Activated CD4-positive, alpha-beta T cell treated with anti-CD3 and anti-CD28 coated beads, Interleukin-2, Interleukin-4, amounts not matched to agents 100 ng/mL and 50 ng/mL, durations not matched to agents 16 hours and 8 hours (primary cell): ENCODE data around the gene PAIP1.
"Not testable (repeated sequence)": the region's sequence is repeated elsewhere in the genome, so short reads cannot be mapped to it uniquely, and the experiment has no call there.

Experiments used
- DNase-seq: peaks from one replicate; pipeline ENCODE4 v3.0.0-alpha.2; 2020; ENCODE audit warnings: low spot score

The PAIP1 gene

GRCh38 chr5:43556857-43557542 is at the start of gene PAIP1:
Gene PAIP1 (minus strand): TSS chr5:43557077. CDS start chr5:43556846, 231 bp downstream.
- DNase-seq = peak; percentile 86

GRCh38 chr5:43606351-43606750 is 49.5 kb upstream of the PAIP1 start:
- no peak for DNase-seq

- DNase-seq = no peak
These were observed 47.8 kb upstream of the PAIP1 start for GRCh38 chr5:43604699-43605098.

- peak; percentile 88 for DNase-seq
These were observed 46.7 kb upstream of the PAIP1 start for GRCh38 chr5:43603344-43604217.

GRCh38 chr5:43602461-43603343 is 45.8 kb upstream of the PAIP1 start, which contains the start of gene NNT:
Gene NNT (plus strand): TSS chr5:43603180. CDS start chr5:43609196, 6,016 bp downstream.
- DNase-seq = peak; percentile 81

- DNase-seq = no peak
These were observed 44.8 kb upstream of the PAIP1 start for GRCh38 chr5:43601454-43602260.

- DNase-seq = not testable (repeated sequence)
These were observed 42.0 kb upstream of the PAIP1 start for GRCh38 chr5:43598927-43599326.

GRCh38 chr5:43592363-43592762 is 35.5 kb upstream of the PAIP1 start:
- DNase-seq = no peak

GRCh38 chr5:43590700-43591099 is 33.8 kb upstream of the PAIP1 start:
- no peak for DNase-seq

- DNase-seq = no peak
These were observed 32.4 kb upstream of the PAIP1 start for GRCh38 chr5:43589310-43589709.

- no peak for DNase-seq
These were observed 32.0 kb upstream of the PAIP1 start for GRCh38 chr5:43588842-43589241.

- no peak for DNase-seq
These were observed 27.4 kb upstream of the PAIP1 start for GRCh38 chr5:43584166-43584699.

- no peak for DNase-seq
These were observed 26.8 kb upstream of the PAIP1 start for GRCh38 chr5:43583724-43584123.

GRCh38 chr5:43582082-43583005 is 25.5 kb upstream of the PAIP1 start:
- DNase-seq = no peak

GRCh38 chr5:43581398-43581797 is 24.5 kb upstream of the PAIP1 start:
- DNase-seq = no peak

- not testable (repeated sequence) for DNase-seq
These were observed 23.7 kb upstream of the PAIP1 start for GRCh38 chr5:43580402-43581210.

- DNase-seq = no peak
These were observed 16.2 kb upstream of the PAIP1 start for GRCh38 chr5:43573058-43573457.

- DNase-seq = no peak
These were observed 15.5 kb upstream of the PAIP1 start for GRCh38 chr5:43572357-43572756.

GRCh38 chr5:43571237-43571636 is 14.4 kb upstream of the PAIP1 start:
- DNase-seq = no peak
